ENCODE data around the gene VKORC1L1.
A peak's percentile ranks its signal among the peaks of the same experiment; 100 is the strongest.
"Not testable (repeated sequence)": the region's sequence is repeated elsewhere in the genome, so short reads cannot be mapped to it uniquely, and the experiment has no call there.

Gene VKORC1L1

DNA sequence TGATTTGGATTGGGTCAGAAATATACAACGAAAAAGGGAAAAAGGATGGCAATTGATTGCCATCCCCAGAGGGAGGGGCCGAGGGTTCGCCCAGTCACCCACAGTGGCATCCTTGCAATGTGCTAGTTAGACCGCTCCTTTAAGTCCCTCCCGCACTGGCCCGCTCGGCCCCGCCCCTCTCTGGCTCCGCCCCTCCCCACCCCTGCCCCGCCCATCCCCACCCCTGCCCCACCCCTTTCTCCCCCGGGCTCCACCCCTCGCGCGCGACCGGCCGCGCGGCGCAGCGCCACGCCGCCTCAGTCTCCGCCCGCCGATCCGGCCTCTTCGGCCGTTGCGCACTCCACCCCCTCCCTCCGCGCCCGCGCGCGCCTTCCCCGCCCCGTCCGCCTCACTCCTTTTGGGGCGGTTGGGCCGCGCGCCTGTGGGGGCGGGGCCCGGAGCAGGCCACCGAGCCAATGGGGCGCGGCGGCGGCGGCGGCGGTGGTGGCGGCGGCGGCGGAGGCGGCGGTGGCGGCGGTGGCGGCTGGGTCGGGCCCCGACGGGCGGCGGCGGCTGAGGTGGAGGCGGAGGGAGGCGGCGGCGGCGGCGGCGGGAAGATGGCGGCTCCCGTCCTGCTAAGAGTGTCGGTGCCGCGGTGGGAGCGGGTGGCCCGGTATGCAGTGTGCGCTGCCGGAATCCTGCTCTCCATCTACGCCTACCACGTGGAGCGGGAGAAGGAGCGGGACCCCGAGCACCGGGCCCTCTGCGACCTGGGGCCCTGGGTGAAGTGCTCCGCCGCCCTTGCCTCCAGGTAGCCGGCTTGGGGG lies at the start of gene VKORC1L1:
Gene VKORC1L1 (plus strand): TSS at position 299 of the 806 bp plus-strand sequence. CDS start 298 bp downstream, at position 597.
- peak within 1 kb of the TSS; percentile 80 for H3K27ac Mint-ChIP-seq
- no peaks in the 10 kb centered on the region for H3K27me3 Mint-ChIP-seq
- peak within 1 kb of the TSS; percentile 92 for H3K4me3 Mint-ChIP-seq
- peaks cover 4% of the 10 kb centered on the region for H3K36me3 Mint-ChIP-seq (ENCODE audit: low read depth)
- no peaks in the 10 kb centered on the region for H3K9me3 Mint-ChIP-seq
- peaks cover 10% of the 10 kb centered on the region for H3K4me1 Mint-ChIP-seq (ENCODE audit: low read depth)

DNA sequence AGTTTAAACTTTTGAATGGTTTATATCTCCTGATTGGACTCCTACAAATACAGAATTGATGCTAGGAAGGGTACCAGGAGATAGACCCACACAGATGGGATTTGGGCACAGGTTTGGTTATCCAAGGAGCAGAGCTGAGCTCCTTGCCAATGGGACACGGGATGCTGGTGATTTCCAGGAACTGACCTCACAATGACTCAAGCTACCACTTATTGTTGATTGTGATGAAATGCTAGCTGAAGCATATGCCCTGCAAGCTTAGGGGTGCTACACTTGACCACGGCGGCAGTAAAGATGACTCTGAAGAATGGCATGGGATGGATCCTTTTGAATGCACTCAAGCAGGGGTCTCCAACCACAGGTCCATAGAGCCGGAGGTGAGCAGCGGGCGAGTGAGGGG lies 45.5 kb upstream of the VKORC1L1 start:
- Mint-ChIP-seq H3K4me1 (ENCODE audit: low read depth) (no peaks in the 10 kb centered on the region), H3K27ac (no peak overlapping the region), H3K27me3 (no peaks in the 10 kb centered on the region), H3K36me3 (ENCODE audit: low read depth) (no peaks in the 10 kb centered on the region), H3K9me3 (no peaks in the 10 kb centered on the region), H3K4me3 (no peak overlapping the region)

DNA sequence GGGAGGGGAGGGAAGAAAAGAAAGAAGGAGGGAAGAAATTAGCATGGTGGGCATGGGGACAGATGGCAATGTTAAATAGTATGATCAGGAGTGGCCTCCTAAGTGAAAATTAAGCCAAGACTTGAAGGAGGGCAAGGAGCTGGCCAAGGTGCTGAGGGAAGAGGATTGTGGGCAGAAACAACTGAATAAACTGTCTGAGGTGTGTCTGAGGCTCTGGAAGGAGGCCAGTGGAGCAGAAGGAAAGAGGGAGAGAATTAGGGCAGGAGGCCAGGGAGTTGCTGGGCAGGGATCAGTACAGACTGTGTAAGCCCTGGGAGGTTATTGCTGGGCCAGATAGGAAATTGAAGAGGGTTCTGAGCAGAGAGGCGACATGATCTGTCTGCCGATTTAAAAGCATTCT lies 40.6 kb upstream of the VKORC1L1 start:
- no peaks in the 10 kb centered on the region for H3K9me3 Mint-ChIP-seq
- H3K27ac Mint-ChIP-seq = no peak overlapping the region
- no peak overlapping the region for H3K4me3 Mint-ChIP-seq
- H3K36me3 Mint-ChIP-seq (ENCODE audit: low read depth) = no peaks in the 10 kb centered on the region
- peaks cover 12% of the 10 kb centered on the region for H3K4me1 Mint-ChIP-seq (ENCODE audit: low read depth)
- no peaks in the 10 kb centered on the region for H3K27me3 Mint-ChIP-seq

DNA sequence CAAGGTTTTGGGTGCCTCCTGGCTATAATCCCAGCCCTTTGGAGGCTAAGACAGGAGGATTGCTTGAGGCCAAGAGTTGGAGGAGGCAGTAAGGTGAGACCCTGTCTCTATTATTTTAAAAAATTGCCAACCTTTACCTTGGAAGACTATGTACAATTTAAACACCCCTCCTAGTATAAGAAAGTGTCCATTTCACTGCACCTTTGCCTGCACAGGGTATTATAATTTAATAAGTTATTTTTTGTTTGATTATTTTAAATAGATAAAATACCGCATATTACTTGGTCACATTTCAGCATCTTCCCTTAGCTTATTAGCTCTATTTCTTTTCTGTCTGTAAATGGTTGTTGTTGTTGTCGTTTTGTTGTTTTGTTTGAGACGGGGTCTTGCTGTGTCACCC lies 36.2 kb upstream of the VKORC1L1 start:
- not testable (repeated sequence) for H3K36me3 Mint-ChIP-seq (ENCODE audit: low read depth); H3K27me3 Mint-ChIP-seq; H3K9me3 Mint-ChIP-seq; H3K4me3 Mint-ChIP-seq
- Mint-ChIP-seq H3K27ac (peak overlapping the region; percentile 33), H3K4me1 (ENCODE audit: low read depth) (peaks cover 12% of the 10 kb centered on the region)

DNA sequence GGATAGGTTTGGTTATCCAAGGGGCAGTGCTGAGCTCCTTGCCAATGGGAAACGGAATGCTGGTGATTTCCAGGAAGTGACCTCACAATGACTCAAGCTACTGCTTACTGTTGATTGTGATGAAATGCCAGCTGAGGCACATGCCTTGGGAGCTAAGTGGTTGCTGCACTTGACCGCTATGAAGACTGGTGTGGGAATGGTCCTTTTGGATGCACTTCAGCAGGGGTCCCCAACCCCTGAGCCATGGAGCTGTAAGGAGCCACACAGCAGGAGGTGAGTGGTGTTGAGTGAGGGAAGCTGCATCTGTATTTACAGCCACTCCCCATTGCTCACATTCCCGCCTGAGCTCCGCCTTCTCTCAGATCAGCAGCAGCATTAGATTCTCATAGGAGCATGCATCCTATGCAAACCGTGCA lies 35.3 kb upstream of the VKORC1L1 start:
- not testable (repeated sequence) for H3K27ac Mint-ChIP-seq; H3K36me3 Mint-ChIP-seq (ENCODE audit: low read depth); H3K4me3 Mint-ChIP-seq; H3K27me3 Mint-ChIP-seq; H3K9me3 Mint-ChIP-seq
- H3K4me1 Mint-ChIP-seq (ENCODE audit: low read depth) = peaks cover 12% of the 10 kb centered on the region

DNA sequence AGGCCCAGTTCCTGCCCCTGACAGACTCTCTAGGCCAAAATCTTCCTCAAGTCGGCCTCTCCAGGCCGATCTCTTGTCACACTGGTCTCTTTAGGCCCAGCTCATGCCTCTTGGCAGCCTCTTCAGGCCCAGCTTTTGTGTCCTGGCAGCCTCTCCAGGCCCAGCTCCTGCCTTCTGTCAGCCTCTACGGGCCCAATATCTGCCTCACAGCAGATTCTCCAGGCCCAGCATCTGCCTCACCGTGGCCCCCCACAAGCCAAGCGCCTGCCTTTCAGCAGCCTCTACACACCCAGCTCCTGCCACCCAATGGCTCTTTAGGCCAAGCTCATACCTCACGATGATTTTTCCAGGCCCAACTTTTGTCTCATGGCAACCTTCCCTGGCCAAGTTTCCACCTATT lies 33.0 kb upstream of the VKORC1L1 start:
- Mint-ChIP-seq H3K4me3 (no peak overlapping the region), H3K27ac (no peak overlapping the region), H3K9me3 (no peaks in the 10 kb centered on the region), H3K27me3 (no peaks in the 10 kb centered on the region), H3K36me3 (ENCODE audit: low read depth) (no peaks in the 10 kb centered on the region), H3K4me1 (ENCODE audit: low read depth) (peaks cover 12% of the 10 kb centered on the region)

DNA sequence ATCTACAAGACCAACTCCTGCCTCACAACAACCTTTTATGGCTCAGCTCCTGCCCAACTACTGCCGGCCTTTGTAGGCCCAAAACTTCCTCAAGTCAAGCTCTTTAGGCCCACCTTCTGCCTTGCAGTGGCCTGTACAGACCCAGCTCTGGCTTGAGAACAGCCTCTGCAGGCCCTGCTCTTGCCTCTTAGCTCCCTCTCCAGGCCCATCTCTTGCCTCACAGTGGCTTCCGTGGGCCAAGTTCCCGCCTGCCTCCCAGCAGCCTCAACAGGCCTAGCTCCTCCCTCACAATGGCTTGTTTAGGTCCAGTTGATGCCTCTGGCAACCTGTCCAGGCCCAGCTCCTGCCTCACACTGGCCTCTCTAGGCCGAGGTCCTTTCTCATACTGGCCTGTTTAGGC lies 32.4 kb upstream of the VKORC1L1 start:
- Mint-ChIP-seq H3K27ac (peak overlapping the region; percentile 75), H3K9me3 (no peaks in the 10 kb centered on the region), H3K36me3 (ENCODE audit: low read depth) (no peaks in the 10 kb centered on the region), H3K4me3 (no peak overlapping the region), H3K4me1 (ENCODE audit: low read depth) (peaks cover 6% of the 10 kb centered on the region), H3K27me3 (no peaks in the 10 kb centered on the region)

DNA sequence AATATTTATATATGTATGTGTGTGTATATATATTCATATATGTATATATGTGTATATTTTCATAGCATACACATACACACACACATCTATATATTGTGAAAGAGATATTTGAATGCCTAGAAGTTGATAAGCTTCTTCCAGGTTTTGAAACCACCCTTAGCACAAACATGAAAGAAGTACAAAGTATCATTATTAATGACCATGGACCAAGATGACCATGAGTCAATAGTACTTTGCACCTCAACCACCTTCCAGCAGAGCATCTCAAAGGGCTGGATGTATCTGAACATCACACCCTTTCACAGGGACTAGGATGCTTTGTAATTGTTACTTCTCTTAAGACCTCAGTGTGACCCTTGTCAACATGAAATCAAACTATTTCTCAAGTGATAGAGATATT lies 29.3 kb upstream of the VKORC1L1 start:
- not testable (repeated sequence) for H3K27ac Mint-ChIP-seq, H3K9me3 Mint-ChIP-seq

DNA sequence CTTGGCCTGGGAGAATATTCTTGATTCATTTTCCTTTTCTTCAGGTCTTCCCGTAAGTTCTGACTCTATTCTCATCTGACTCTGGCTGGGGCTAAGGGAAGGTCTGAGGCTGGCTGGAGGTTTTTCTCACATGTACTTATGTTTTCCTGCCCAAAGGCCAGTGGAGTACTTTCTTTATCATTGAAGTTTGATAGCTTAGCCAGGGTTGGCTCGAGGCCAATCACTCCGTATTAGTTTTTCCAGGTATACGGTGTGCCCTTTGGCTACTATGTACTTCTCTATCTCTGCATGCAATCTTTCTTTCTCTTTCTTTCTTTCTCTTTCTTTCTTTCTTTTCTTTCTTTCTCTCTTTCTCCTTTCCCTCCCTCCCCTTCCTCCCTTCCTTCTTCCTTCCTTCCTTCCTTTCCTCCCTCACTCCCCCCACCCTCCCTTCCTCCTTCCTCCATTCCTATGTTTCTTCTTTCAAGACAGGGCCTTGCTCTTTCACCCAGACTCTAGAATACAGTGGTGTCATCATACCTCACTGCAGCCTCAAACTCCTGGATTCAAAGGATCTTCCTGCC lies 26.8 kb upstream of the VKORC1L1 start:
- Mint-ChIP-seq H3K4me1 (ENCODE audit: low read depth) (no peaks in the 10 kb centered on the region), H3K4me3 (no peak overlapping the region), H3K27me3 (no peaks in the 10 kb centered on the region), H3K9me3 (no peaks in the 10 kb centered on the region), H3K27ac (no peak overlapping the region), H3K36me3 (ENCODE audit: low read depth) (no peaks in the 10 kb centered on the region)

More for the DNA sequence above, 29.3 kb upstream of the VKORC1L1 start:
- H3K4me3 Mint-ChIP-seq; H3K36me3 Mint-ChIP-seq (ENCODE audit: low read depth); H3K27me3 Mint-ChIP-seq; H3K4me1 Mint-ChIP-seq (ENCODE audit: low read depth): not testable (repeated sequence)

DNA sequence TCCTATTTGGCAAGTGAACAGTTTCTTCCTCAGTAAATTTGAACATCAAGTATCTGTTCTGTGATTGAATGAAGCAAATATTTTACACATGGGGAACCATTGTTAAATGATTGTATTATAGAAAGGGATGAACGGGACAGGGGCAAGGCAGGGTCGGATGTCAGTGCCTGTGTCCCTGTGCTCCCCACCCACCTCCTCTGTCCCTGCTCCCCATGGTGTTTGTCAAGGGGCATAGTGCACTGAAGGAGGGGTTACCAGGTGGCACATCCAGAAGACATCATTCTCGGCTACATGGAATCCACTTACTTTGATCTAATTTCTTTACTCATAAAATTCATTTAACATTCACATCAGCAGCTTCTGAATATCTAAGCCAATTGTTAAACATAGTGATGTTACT lies 19.4 kb upstream of the VKORC1L1 start:
- not testable (repeated sequence) for H3K4me3 Mint-ChIP-seq; H3K27ac Mint-ChIP-seq; H3K27me3 Mint-ChIP-seq; H3K36me3 Mint-ChIP-seq (ENCODE audit: low read depth); H3K4me1 Mint-ChIP-seq (ENCODE audit: low read depth); H3K9me3 Mint-ChIP-seq

DNA sequence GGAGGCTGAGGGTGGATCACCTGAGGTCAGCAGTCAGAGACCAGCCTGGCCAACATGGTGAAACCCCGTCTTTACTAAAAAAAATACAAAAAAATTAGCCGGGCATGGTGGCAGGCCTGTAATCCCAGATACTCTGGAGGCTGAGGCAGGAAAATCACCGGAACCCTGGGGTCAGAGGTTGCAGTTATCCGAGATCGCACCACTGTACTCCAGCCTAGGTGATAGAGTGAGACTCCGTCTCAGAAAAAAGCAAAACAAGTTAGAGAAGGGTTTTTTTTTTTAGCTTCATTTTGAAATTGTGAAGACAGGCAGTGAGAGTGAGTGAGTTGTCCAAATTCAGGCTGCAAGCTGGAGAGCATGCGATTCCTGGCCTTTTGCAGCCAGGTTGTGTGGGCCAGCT lies 19.0 kb upstream of the VKORC1L1 start:
- not testable (repeated sequence) for H3K36me3 Mint-ChIP-seq (ENCODE audit: low read depth); H3K27ac Mint-ChIP-seq; H3K4me1 Mint-ChIP-seq (ENCODE audit: low read depth); H3K4me3 Mint-ChIP-seq; H3K27me3 Mint-ChIP-seq; H3K9me3 Mint-ChIP-seq

DNA sequence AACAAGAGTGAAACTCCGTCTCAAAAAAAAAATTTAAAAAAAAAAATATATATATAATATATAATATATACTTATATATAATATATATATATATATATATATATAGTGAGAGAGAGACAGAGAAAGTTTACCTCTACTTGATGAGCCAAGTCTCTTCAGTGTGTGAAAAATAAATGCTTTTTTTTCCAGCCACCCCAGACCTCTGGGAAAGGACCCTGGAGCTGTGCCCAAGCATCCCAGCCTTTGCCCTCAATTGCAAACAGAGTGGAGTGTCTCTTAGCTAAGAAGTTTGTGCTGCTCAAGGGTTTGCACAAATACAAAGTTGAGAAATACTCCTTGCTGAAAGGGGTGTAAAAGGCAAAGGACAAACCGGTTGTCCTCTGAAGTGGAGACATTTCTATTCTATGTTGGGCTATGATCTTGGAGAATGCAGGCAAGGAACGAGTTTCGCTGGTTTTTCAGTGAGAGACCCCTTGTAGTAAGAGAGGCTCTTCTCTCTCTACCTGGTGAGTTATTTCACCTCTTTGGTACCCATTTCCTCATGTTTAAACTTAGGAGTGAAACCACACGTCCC lies 15.5 kb upstream of the VKORC1L1 start:
- H3K4me1 Mint-ChIP-seq (ENCODE audit: low read depth); H3K27me3 Mint-ChIP-seq; H3K9me3 Mint-ChIP-seq; H3K27ac Mint-ChIP-seq; H3K4me3 Mint-ChIP-seq; H3K36me3 Mint-ChIP-seq (ENCODE audit: low read depth): not testable (repeated sequence)

DNA sequence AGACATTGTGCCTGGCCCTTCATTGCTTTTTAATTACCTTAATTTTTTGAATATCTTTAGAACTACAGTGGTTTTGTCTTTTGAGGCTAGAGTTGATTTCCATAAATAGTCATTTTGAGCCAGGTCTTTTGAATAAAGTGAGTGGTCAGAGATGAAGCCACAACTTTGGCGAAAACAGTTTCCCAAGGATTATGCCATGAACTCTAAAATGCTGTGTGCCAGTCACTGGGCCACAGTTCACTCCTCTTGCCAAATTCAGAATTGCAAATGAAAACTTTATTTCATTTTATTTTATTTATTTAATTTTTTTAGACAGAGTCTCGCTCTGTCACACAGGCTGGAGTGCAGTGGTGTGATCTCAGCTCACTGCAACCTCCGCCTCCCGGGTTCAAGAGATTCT lies 14.2 kb upstream of the VKORC1L1 start:
- not testable (repeated sequence) for H3K4me1 Mint-ChIP-seq (ENCODE audit: low read depth); H3K4me3 Mint-ChIP-seq; H3K36me3 Mint-ChIP-seq (ENCODE audit: low read depth); H3K27ac Mint-ChIP-seq; H3K27me3 Mint-ChIP-seq; H3K9me3 Mint-ChIP-seq

DNA sequence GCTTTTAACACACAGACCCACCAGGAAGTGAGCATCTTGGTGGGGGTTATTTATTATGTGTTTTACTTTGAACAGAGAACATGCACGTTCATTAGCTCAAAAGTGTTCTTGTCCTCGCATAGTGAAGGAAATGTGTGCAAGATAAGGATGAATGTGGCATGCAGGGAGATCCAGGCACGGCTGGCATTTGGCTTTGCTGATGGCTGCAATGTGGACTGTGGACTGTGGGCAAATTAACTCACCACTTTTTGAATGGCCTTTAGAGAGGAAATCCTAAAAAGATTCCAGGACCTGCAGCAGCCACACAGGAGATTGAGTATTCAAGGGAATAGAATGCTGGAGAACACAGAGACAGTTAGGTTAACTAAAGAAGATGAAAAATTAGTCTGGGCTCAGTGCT lies 6.6 kb upstream of the VKORC1L1 start:
- H3K4me1 Mint-ChIP-seq (ENCODE audit: low read depth); H3K27ac Mint-ChIP-seq; H3K36me3 Mint-ChIP-seq (ENCODE audit: low read depth); H3K27me3 Mint-ChIP-seq; H3K9me3 Mint-ChIP-seq; H3K4me3 Mint-ChIP-seq: not testable (repeated sequence)

DNA sequence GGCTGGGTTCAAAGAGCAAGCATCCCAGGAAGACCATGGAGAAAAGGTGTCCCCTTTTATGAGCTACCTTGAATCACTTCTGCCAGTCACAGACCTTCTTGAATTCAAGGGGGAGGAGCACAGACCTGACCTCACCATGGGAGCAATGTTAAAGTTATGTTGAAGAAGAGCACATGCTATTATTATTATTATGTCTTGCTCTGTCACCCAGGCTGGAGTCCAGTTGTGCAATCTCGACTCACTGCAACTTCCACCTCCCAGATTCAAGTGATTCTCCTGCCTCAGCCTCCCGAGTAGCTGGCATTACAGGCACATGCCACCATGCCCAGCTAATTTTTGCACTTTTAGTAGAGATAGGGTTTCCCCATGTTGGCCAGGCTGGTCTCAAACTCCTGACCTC lies 5.2 kb upstream of the VKORC1L1 start:
- H3K4me1 Mint-ChIP-seq (ENCODE audit: low read depth); H3K36me3 Mint-ChIP-seq (ENCODE audit: low read depth); H3K4me3 Mint-ChIP-seq; H3K27me3 Mint-ChIP-seq; H3K9me3 Mint-ChIP-seq; H3K27ac Mint-ChIP-seq: not testable (repeated sequence)

DNA sequence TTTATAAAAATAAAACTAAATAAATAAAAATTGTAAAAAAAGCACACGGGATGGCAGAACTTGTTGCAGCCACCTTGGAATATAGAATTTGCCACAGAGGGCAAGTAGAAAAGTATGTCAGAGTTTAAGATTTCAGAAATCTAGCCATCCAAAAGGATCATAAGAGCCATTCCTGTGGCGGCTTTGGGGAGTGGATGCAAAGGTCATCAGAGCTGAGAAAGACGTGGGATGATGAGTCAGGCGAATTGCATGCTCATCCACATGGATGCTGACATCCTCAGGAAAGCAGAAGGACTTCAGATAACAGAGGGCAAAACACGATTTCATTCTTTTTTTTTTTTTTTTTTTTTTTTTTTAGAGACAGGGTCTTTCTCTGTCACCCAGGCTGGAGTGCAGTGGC lies 3.6 kb upstream of the VKORC1L1 start:
- H3K36me3 Mint-ChIP-seq (ENCODE audit: low read depth); H3K4me3 Mint-ChIP-seq; H3K27me3 Mint-ChIP-seq; H3K9me3 Mint-ChIP-seq; H3K4me1 Mint-ChIP-seq (ENCODE audit: low read depth): not testable (repeated sequence)
- H3K27ac Mint-ChIP-seq = peak overlapping the region; percentile 38

Measured in stimulated activated naive CD8-positive, alpha-beta T cell treated with anti-CD3 and anti-CD28 coated beads, Interleukin-15, Interleukin-2, amounts not matched to agents 100 ng/mL and 50 ng/mL, for 24 hours (primary cell).